GM23338 (cell line): ENCODE measurements around the gene ASAP2. TPM values are rescaled to one million over a fixed set of nuclear protein-coding genes. Genes with fewer than 3 reads are reported as not detected.

Experiments used
- ATAC-seq: fragments of 200-7000 bp; cut with Tn5 transposase; 3 replicates; pipeline ENCODE4 v1.9.1; 2020
- DNase-seq: peaks from one replicate; pipeline ENCODE4 v3.0.0-alpha.2; 2015; ENCODE audit warnings: low spot score
- H2AFZ ChIP-seq: fragments of 200-600 bp; sonication (generic); 2 replicates; pipeline ENCODE4 v1.8.0; 2016; ENCODE audit warnings: antibody characterized with exemption, mild to moderate bottlenecking, moderate library complexity
- H3F3A ChIP-seq: fragments of 200-600 bp; sonication (generic); replicated peaks from 2 replicates; pipeline ENCODE4 v1.8.0; 2017; ENCODE audit warnings: antibody characterized with exemption, mixed run types, low read depth
- H3K27ac ChIP-seq: fragments of 200-600 bp; sonication (generic); 2 replicates; pipeline ENCODE4 v1.6.1; 2016; ENCODE audit warnings: low read depth
- H3K27me3 ChIP-seq: fragments of 200-600 bp; sonication (generic); 2 replicates; pipeline ENCODE4 v1.8.0; 2016; ENCODE audit warnings: mild to moderate bottlenecking, mixed run types, moderate library complexity; ENCODE audit not compliant: insufficient read depth
- H3K36me3 ChIP-seq: fragments of 200-600 bp; sonication (generic); 2 replicates; pipeline ENCODE4 v1.8.0; 2016; ENCODE audit warnings: mild to moderate bottlenecking; ENCODE audit not compliant: insufficient read depth
- H3K4me1 ChIP-seq: fragments of 200-600 bp; sonication (generic); 2 replicates; pipeline ENCODE4 v1.8.0; 2016; ENCODE audit warnings: mild to moderate bottlenecking, moderate library complexity; ENCODE audit not compliant: insufficient read depth
- H3K4me2 ChIP-seq: fragments of 200-600 bp; sonication (generic); 2 replicates; pipeline ENCODE4 v1.7.1; 2017; ENCODE audit warnings: mixed run types
- H3K4me3 ChIP-seq: fragments of 200-600 bp; sonication (generic); 2 replicates; pipeline ENCODE4 v1.6.1; 2016; ENCODE audit warnings: mixed run types
- H3K79me2 ChIP-seq: fragments of 200-600 bp; sonication (generic); replicated peaks from 2 replicates; pipeline ENCODE4 v1.8.0; 2017; ENCODE audit warnings: mild to moderate bottlenecking; ENCODE audit not compliant: insufficient read depth
- H3K9me2 ChIP-seq: fragments of 200-600 bp; sonication (generic); 2 replicates; pipeline ENCODE4 v1.8.0; 2017; ENCODE audit not compliant: insufficient read depth
- H4K20me1 ChIP-seq: fragments of 200-600 bp; sonication (generic); replicated peaks from 2 replicates; pipeline ENCODE4 v1.8.0; 2017; ENCODE audit warnings: mild to moderate bottlenecking; ENCODE audit not compliant: insufficient read depth
- H3K27ac Mint-ChIP-seq: 2 replicates; pipeline ENCODE4 v1.8.0; 2020; ENCODE audit warnings: inconsistent platforms, mild to moderate bottlenecking, moderate library complexity, mixed read lengths
- H3K27me3 Mint-ChIP-seq: 3 replicates; pipeline ENCODE4 v1.8.0; 2022; ENCODE audit warnings: low read depth, mild to moderate bottlenecking, moderate library complexity, mixed read lengths, inconsistent platforms; ENCODE audit not compliant: insufficient read depth, poor library complexity
- H3K36me3 Mint-ChIP-seq: 3 replicates; pipeline ENCODE4 v1.8.0; 2021; ENCODE audit warnings: low read depth, mild to moderate bottlenecking, inconsistent platforms, moderate library complexity, mixed read lengths
- H3K4me1 Mint-ChIP-seq: 3 replicates; pipeline ENCODE4 v1.8.0; 2020; ENCODE audit warnings: mild to moderate bottlenecking, inconsistent platforms, mixed read lengths
- H3K4me3 Mint-ChIP-seq: 3 replicates; pipeline ENCODE4 v1.8.0; 2021; ENCODE audit warnings: moderate library complexity, mild to moderate bottlenecking, inconsistent platforms, mixed read lengths
- H3K9me3 Mint-ChIP-seq: 3 replicates; pipeline ENCODE4 v1.8.0; 2020; ENCODE audit warnings: moderate library complexity, mild to moderate bottlenecking, inconsistent platforms, mixed read lengths
- CREB1 ChIP-seq: fragments of 250-450 bp; sonication (Bioruptor Pico); IDR thresholded peaks from 2 replicates; pipeline ENCODE4 v1.5.0; 2020; ENCODE audit warnings: low read depth, mild to moderate bottlenecking, moderate library complexity
- CTCF ChIP-seq, 2 experiments: fragments of 200-600 bp in 1 of 2; sonication (generic) in 1 of 2; conservative IDR thresholded peaks; 2 replicates each; pipeline versions ENCODE4 v1.5.1 to v1.6.1; 2016 to 2017; ENCODE audit warnings: antibody characterized with exemption in 2 of 2, low read depth in 2 of 2, mild to moderate bottlenecking in 2 of 2, moderate library complexity in 1 of 2
- ETS1 ChIP-seq: IDR thresholded peaks from 2 replicates; pipeline ENCODE4 v1.6.1; 2016; ENCODE audit warnings: antibody characterized with exemption
- EZH2 ChIP-seq: fragments of 200-600 bp; sonication (generic); IDR thresholded peaks from one replicate; pipeline ENCODE4 v1.8.0; 2017; ENCODE audit warnings: antibody characterized with exemption, mild to moderate bottlenecking, low read depth; ENCODE audit not compliant: unreplicated experiment
- ZNF331 ChIP-seq: fragments of 250-450 bp; sonication (Bioruptor Pico); IDR thresholded peaks from 2 replicates; pipeline ENCODE4 v1.5.0; 2020; ENCODE audit warnings: low read depth, mild to moderate bottlenecking, moderate library complexity
- polyA plus RNA-seq: library from polyadenylated mRNA; unstranded; fragments of >200 nt; fragmentation: Nextera tagmentation; extraction: Ambion mirVana; gene quantifications from 2 replicates; pipeline ENCODE4 v1.2.1, GENCODE V29; 2016
- total RNA-seq: library from RNA; depleted of rRNA; stranded (reverse); fragments of >200 nt; shearing (Covaris generic); gene quantifications from 2 replicates; pipeline ENCODE4 v1.2.3, GENCODE V29; 2014

ASAP2 gene
- total and polyA plus RNA-seq, 2 experiments from 2014 or later, result 2.6 to 15.6 TPM

- H3K36me3 Mint-ChIP-seq, result peaks cover 6% of the 10 kb centered on the region; the same call in 2 of the 3 replicates
- DNase-seq, result no peak
- peaks cover 9% of the 10 kb centered on the region for H3K27me3 Mint-ChIP-seq
- no peak for ATAC-seq
- H3K4me3 Mint-ChIP-seq, result no peak overlapping the region
- Histone ChIP-seq H3K27me3 (peaks cover 8% of the 10 kb centered on the region), H3K4me3 (no peak overlapping the region), H4K20me1 (peaks cover 38% of the 10 kb centered on the region), H3K79me2 (peaks cover 89% of the 10 kb centered on the region), H3K4me1 (peaks cover 17% of the 10 kb centered on the region), H3K36me3 (no peaks in the 10 kb centered on the region), H2AFZ (no peak overlapping the region), H3F3A (no peaks in the 10 kb centered on the region), H3K27ac (no peak overlapping the region), H3K4me2 (no peak overlapping the region), H3K9me2 (no peaks in the 10 kb centered on the region)
- TF ChIP-seq ETS1, result no peak
- no peak for TF ChIP-seq CTCF (conservative IDR thresholded peaks at IDR 0.05; ENCODE audit: low read depth in 2 of 2)
- TF ChIP-seq EZH2, result no peak
- no peak overlapping the region for H3K27ac Mint-ChIP-seq
- H3K9me3 Mint-ChIP-seq, result no peaks in the 10 kb centered on the region
- peaks cover 47% of the 10 kb centered on the region for H3K4me1 Mint-ChIP-seq
Observed at GRCh38 chr2:9222893-9223287, 16.3 kb downstream of the ASAP2 start.

GRCh38 chr2:9225806-9226205 lies 19.2 kb downstream of the ASAP2 start:
- H3F3A ChIP-seq, result no peaks in the 10 kb centered on the region
- no peaks in the 10 kb centered on the region for H3K27me3 ChIP-seq
- no peak overlapping the region for H3K27ac ChIP-seq
- Mint-ChIP-seq H3K4me1 (peaks cover 60% of the 10 kb centered on the region), H3K9me3 (no peaks in the 10 kb centered on the region), H3K4me3 (no peak overlapping the region), H3K27me3 (peaks cover 5% of the 10 kb centered on the region), H3K27ac (no peak overlapping the region), H3K36me3 (peaks cover 2% of the 10 kb centered on the region; the same call in 2 of the 3 replicates)
- no peaks in the 10 kb centered on the region for H3K36me3 ChIP-seq
- no peak for DNase-seq
- H4K20me1 ChIP-seq, result peaks cover 24% of the 10 kb centered on the region
- H3K79me2 ChIP-seq, result peaks cover 87% of the 10 kb centered on the region
- H3K4me3 ChIP-seq, result no peak overlapping the region
- H2AFZ ChIP-seq, result no peak overlapping the region
- no peak overlapping the region for H3K4me2 ChIP-seq
- peaks cover 13% of the 10 kb centered on the region for H3K4me1 ChIP-seq
- H3K9me2 ChIP-seq, result no peaks in the 10 kb centered on the region
- ATAC-seq, result no peak
- TF ChIP-seq ETS1 (no peak), ZNF331 (no peak), CREB1 (CRISPR knock-in tag) (no peak)
